GM18909 (cell line): Measurements from ENCODE around the gene LILRB1.
"Not testable (repeated sequence)": the region's sequence is repeated elsewhere in the genome, so short reads cannot be mapped to it uniquely, and the experiment has no call there.

Experiments
- ATAC-seq: cut with Tn5 transposase; IDR thresholded peaks from one replicate; pipeline ENCODE4 v1.9.1; 2021; ENCODE audit warnings: mild to moderate bottlenecking; ENCODE audit not compliant: unreplicated experiment, poor library complexity

LILRB1 gene

GRCh38 chr19:54660306-54660705 is 30.0 kb downstream of the LILRB1 start:
- ATAC-seq, result no peak

- ATAC-seq, result no peak
Observed at GRCh38 chr19:54660964-54661363, 30.7 kb downstream of the LILRB1 start.

DNA sequence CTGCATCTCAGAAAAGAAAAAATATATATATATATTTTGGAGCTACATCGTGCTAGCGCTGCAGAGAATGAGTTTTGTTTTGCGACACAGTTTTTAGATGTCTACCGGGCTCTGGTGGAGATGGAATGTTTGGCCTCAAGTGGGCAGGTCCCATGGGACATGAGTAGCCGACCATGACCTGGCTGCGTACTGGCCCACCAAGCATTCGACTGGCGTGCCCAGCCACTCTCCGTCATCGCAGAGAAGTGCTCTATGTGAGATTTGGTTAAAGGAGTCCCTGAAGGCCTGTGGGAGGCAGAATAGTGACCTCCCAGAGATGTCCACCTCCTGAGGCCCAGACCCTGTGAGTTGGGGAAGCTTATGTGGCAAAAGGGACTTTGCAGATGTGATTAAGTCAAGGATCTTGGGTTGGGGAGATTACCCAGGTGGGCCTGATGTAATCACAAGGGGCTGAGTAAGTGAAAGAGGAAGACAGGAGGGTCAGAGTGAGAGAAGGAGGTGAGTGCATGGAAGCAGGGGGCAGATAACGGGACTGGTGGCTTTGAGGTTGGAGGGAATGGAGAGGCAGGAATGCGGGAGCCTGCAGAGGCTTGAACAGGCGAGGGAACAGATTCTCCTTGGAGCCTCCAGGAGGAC is 31.7 kb downstream of the LILRB1 start:
- ATAC-seq, result no peak

DNA sequence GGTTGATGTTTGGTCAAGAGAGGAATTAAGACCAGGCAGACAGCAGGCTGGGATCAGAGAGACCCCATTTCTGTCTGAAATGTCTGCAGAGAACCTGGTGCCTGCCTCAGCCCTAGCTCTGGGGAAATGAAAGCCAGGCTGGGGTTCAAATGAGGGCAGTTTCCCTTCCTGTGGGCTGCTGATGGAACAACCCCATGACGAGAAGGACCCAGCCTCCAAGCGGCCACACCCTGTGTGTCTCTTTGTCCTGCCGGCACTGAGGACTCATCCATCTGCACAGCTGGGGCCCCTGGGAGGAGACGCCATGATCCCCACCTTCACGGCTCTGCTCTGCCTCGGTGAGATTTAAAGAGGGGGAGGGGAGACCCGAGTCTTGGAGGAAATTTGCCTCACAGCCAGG is 32.4 kb downstream of the LILRB1 start, which contains the start of gene LILRB4:
LILRB4 (plus strand) TSS at position 256 of the 400 bp plus-strand sequence; CDS start at position 305, 49 bp downstream.
- ATAC-seq, result no peak

DNA sequence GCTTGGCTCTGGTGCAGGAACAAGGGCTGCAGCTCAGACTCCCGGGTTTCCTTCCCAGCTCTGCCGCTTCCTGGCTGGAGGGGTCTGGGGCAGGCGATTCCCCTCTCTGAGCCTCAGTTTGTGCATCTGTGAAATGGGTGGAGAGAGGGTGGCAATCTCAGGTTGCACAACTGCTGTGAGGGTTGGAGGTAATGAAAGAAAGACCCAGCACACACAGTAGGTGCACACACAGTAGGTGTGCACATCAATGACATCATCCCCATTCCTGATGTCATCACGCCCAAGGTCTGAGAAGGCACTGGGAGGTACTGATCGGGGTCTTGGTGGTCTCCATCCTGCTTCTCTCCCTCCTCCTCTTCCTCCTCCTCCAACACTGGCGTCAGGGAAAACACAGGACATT is 35.2 kb downstream of the LILRB1 start:
- no peak for ATAC-seq

DNA sequence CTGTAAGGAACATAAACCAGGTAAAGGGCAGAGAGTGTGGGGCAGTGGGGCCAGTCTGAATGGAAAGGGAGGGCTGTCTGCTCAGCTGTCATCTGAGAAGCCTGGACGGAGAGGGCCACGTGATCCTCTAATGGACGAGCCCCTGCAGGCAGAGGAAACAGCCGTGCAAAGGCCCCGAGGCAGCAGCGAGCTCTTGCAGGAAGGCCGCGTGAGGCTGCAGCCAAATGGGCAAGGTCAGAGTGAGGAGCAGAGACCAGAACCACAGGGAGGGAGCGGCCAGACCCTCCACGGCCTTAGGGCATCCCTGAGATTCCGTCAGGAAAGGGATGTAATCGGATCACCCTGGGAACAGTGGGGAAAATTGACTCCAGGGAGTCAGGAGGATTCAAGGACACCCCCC is 36.9 kb downstream of the LILRB1 start:
- no peak for ATAC-seq

DNA sequence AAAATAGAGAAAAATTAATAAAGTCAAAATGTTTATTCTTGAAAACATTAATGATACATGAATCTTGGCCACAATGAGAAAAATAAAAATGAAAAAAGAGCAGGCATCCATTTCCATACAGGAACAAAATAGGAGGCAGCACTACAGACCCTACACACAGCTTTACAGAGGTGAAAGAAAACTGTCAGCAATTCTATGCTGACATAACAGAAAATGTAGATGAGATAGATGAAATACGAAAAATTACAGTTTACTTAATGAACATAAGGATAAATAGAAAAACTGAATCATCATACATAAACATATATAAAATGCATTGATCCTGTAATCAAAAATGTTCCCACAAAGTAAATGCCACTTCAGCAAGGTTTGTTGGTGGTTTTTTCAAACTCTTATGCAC is 38.1 kb downstream of the LILRB1 start:
- no peak for ATAC-seq

DNA sequence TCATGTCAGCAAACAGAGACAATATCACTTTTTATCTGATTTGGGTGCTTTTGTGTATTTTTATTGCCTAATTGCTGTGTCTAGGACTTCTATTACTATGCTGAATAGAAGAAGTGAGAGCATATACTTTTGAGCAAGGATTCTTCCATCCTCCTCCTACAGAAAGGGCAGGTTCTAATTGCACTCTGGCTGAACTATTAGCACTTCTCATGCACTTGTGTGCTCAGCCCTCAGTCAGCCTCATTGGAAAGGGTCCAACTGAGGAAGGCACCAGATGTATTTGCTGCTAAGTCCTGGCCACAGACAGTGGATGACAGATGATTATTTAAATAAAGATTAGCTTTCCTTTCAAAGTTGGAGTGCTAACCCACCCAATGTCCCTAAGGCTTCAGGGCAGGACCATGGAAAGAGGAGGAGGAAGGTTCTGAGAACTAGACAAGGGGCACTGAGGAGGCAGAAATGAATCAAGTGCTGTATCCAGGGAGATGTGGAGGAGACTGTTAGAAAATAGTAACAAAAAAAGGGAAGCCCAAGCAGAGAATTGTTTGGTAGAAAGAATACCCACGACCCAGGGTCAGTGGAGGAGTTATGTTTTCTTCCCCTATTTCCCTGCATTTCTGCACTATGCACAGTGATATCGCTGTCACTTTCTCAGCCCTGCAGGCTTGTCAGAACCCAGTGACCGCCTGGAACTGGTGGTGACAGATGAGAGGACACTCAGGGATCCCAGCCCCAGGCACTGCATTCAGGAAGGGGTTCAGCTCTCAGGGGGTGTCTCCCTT is 40.5 kb downstream of the LILRB1 start:
- no peak for ATAC-seq

DNA sequence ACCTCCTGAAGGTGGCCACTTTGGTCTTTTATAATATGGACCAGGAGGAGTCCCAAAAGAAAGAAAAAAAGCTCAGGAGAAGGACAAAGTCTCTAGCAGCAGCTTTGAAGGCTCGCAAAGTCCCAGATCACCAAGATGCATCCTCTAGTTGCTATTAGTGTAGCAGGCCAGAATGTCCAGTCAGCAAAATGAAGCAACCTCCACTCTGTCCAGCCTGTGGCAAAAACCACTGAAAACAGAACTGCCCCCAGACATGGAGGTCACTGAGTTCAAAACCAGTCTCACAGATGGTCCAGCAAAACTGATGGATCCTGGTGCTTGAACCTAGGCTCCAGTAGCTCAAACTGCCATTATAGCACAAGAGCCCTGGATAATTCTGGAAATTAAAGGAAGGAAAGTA is 42.9 kb downstream of the LILRB1 start:
- ATAC-seq, result no peak

DNA sequence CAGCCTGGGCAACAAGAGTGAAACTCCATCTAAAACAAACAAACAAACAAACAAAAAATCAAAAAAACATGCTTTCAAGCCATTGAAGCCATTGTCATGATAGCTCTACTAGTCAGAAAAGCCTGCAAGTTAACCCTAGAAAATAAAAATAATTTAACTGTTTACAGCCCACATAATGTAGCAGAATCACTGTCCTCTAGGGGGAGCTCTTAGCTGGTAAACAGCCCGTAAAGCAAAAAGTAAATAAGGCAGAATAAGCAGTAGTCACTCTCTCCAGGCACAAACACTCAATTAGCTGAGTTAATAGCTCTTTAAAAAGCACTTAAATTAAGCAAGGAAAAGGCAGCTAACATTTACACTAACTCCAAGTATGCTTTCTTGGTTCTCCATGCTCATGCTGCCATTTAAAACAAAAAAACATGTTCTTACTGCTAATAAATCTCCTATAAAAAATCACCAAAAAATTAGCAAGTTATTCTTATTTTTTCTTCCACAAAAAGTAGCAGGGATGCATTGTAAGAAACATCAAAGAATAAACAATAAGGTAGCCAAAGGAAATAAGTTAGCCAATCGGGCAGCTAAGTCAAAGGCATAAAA is 43.8 kb downstream of the LILRB1 start:
- no peak for ATAC-seq

DNA sequence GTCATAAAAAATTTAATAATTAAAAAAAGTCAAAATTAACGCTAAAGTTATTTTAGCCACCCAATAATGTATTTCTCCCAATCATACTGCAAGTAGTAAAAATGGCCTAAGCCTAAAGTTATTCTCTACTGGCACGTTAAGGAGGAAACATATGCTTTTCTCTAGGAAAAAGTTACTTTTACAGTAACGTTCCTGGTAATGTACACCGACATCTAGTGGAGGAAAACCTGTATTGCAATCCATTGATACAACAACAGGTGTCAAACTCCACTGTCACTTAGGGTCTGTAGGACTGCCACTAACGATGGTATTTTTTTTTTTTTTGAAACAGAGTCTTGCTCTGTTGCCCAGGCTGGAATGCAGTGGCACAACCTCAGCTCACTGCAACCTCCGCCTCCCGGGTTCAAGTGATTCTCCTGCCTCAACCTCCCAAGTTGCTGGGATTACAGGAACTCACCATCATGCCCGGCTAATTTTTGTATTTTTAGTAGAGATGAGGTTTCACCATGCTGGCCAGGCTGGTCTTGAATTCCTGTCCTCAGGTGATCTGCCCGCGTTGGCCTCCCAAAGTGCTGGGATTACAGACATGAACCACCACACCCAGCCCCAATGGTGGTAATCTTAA is 46.0 kb downstream of the LILRB1 start:
- not testable (repeated sequence) for ATAC-seq

DNA sequence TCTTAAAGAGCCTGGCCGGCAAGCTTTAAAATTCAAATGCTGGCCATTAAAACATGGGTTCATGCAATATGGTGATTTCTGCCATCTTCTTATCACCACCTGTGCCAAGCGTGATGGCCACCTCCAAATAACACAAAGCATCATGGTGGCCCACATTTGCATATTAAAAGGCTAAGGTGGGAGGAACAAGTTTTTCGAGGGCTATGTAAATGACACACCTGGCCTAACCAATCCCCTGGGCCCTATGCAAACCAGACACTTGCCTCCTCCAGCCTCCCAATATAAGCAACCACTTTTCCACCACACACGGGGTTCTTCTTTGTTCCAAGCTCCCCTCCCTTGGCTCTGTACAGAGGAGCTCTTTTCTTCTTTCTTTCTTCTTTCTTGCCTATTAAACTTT is 46.9 kb downstream of the LILRB1 start:
- ATAC-seq, result no peak

DNA sequence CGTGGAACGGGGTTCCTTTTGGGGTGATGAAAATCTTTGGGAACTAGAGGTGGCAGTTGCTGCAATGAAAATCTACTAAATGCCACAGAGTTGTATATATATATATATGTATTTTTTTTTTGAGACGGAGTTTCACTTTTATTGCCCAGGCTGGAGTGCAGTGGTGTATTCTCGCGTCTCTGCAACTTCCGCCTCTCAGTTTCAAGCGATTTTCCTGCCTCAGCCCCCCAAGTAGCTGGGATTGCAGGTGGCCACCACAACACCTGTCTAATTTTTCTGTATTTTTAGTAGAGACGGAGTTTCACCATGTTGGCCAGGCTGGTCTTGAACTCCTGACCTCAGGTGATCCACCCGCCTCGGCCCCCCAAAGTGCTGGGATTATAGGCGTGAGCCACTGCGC is 51.3 kb downstream of the LILRB1 start:
- ATAC-seq, result not testable (repeated sequence)

DNA sequence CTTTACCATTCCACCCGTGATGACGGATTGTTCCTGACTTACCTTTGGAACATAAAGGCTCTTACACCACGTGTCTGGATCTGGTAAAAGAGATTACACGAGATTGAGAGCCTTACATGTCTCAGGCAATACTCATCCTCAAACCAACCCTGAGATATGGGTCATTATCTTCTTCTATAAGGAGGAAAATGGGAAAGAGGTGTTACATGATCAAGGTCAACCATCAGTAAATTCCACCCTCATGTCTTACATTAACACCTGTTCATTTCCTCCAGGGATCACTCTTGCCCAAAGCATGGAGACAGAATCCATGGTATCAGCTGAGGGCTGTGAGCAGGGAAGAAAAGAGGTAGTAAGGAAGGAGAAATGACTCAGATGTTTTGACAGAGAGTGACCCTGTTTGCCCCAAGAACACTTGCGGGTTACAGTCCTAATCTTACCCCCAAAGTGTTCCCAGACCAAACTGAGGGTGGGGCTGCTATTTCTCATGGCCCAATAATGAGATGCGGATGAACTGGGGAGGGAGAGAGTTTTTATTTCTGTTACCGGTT is 52.1 kb downstream of the LILRB1 start:
- no peak for ATAC-seq

DNA sequence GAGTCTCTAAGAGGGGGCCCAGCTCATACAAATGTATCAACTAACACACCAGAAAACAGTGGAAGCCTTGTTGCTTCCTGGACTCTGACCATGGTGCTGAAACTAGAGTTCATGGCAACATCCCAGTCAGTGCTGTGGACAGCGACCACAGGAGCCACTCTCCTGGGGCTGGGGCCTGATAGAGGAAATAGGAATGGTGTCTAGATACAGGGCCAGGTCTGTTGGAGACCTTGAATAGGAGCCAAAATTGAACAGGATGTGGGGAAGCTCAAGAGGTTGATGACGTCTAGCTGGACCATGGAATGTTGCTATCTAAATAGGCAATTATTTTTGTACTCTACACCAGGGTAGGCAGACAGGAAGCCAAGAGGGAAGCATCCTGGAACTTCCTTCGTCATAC is 54.2 kb downstream of the LILRB1 start:
- no peak for ATAC-seq
